ENCODE measurements around the gene INPP5J.
"Not testable (repeated sequence)": the region's sequence is repeated elsewhere in the genome, so short reads cannot be mapped to it uniquely, and the experiment has no call there.

DNA sequence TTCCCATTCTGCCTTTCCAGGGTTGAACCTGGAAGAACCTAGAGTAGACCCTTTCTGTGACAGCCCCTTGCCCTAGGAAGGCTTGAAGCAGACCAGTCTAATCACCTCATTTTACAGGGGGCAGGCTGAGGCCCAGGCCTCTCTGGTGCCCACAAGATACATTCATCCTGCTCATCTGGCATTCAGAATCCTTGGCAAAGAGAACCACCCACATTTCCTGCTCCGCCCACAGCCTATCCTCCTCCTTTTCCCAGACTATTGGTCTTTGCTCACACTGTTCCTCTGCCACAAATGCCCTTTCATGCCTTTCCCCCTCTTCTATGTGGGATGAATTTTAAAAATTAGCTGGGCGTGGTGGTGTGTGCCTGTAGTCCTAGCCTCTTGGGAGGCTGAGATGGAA lies 44.4 kb upstream of the INPP5J start:
- not testable (repeated sequence) for TF ChIP-seq YY1 (IDR thresholded peaks at IDR 0.05; ENCODE audit: insufficient read depth, insufficient read length); SUZ12 (IDR thresholded peaks at IDR 0.05; ENCODE audit: extremely low read depth, insufficient read depth, insufficient read length)

Data from NT2/D1 (cell line).